HPDE6-E6E7 (cell line): Measurements from ENCODE around the gene LPIN1.
"Not testable (repeated sequence)": the region's sequence is repeated elsewhere in the genome, so short reads cannot be mapped to it uniquely, and the experiment has no call there.

Experiments
- DNase-seq: peaks from one replicate; pipeline ENCODE4 v3.0.0; 2011; ENCODE audit warnings: missing footprints; ENCODE audit errors: extremely low spot score

LPIN1 gene

GRCh38 chr2:11744631-11745394 lies 1.6 kb upstream of the LPIN1 start:
- no peak for DNase-seq

DNA sequence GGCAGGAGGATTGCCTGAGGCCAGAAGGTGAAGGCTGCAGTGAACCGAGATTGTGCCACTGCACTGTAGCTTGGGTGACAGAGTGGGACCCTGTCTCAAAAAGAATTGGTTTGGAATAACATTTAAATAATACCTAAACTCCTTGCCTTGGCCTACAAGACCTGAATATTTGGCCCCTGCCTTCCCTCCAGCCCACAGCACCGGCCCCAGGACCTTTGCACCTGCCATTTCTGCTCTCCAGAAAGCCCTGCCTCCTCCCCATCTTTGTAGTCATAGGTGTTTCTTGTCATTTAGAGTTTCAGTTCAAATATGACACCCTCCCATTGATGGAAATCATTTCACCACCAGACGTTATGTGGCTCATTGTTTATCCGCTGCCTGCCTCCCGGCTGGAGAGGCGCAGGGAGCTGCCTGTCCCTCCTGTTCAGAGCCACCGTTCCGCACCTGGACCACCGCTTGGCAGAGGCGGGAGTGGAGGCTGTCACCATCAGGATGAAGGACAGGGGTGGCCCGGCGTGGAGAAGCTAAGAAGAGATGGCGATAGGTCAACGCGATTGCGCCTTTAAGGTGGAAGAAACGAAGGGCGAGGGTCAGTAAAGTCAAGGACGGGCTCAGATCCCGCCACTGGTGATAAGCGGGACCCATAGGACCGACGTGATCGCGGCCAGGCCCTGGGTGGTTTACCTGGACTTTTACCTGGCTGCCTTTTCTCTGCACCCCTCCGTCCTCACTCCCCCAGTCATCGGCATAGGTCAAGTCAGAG lies 638 bp upstream of the LPIN1 start:
- no peak for DNase-seq

DNA sequence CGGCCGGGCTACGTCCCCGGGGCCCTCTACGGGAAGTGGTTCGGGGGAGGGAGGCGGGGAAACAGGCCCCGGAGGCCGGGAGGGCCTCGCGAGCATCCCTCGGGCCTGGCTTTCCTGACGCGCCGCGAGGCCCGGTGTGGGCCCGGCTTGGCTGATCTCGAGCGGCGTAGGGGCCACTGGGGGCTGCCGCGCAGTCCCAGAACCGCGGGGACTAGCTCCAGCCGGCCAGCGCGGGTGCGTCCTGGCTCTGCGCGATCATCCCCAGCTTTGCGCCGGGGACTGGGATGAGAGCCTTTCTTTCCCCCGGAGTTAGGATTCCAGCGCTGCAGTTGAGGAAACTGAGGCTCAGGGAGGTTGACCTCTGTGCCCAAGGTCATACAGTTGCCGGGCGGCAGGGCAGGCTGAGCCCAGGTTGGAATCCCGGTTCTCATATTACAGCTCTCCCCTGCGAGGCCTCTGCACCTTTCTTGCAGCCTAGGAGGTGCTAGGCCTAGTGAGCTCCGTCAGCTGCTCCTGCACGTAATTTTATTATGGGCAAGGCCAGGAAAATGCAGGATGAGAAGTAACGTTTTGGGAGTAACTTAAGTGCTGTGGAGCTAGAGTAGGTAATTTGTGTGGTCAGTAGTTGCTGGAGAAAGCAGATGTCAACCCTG lies 501 bp downstream of the LPIN1 start:
- no peak for DNase-seq

DNA sequence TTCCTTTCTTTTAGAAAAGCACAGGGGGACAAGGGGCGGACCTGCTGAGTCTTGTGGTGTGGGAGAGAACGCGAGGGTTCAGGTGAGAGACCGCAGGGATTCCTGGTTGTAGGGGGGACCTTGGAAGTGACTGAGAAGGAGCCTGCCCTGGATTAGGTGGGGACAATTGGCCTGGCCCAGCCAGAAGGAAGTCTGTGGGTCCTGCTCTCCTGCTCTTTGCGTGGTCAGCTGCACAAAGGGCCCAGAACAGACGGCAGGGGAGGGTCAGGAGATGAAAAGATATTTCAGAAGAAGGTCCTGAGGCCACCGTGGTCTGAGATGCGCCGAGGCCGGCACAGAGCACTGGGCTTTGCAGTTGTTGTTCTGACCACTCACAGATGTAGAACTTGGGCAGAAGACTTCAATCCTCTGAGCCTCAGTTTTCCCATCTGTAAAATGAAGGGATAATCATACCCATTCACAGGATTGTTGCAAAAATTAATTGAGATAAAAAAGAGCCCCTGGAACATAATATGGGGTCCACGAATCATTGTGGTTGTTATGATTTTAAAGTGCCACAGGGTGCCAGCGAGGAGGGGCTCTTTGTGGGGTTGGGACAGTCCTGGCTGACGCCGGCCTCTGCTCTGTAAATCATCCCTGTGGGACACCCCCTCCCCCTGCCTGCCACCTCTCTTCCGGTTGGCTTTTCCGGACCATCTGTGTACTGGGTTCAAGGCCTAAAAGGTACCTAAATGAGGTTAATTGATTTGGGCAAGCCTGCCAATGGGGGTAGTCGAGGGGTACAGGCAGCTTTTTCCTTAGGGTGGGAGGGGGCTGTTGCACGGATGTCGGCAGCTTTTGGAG lies 1.8 kb downstream of the LPIN1 start:
- DNase-seq = no peak

DNA sequence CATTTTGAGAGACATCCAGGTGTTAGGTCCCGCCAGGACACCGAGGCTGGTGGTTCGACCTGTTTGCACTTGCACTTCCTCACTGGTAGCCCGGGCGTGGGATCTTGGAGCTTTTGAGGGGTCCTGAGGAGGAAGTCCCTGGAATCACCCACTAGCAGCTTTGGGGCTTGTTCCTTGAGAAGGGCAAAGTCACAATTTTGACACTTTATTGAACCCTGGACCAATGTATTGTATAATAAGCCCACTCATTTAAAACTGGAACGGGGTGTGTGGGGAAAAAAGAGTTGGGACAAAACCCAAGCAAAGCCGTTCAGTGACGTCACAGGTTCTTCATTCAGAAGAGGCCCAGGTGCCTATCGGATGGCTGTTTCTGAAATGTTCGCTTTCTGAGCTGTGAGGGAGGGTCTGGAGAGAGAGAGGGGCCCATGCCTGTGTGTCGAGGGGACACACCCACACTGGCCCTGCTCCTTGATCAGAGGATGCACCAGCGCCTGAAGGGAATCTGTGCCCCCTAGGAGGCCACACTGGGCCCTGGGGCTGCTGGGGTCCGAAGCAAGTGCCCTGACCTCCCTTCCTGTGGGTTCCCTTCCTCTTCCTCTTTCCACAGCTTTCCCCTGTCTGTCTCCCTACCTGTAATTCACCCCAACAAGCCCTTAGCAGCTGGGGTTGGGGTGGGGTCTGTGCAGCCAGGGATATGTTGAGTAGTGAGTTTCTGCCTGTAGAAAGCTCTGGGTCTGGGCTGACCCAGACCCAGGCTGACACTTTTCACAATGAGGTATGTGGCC lies 2.6 kb downstream of the LPIN1 start:
- no peak for DNase-seq

DNA sequence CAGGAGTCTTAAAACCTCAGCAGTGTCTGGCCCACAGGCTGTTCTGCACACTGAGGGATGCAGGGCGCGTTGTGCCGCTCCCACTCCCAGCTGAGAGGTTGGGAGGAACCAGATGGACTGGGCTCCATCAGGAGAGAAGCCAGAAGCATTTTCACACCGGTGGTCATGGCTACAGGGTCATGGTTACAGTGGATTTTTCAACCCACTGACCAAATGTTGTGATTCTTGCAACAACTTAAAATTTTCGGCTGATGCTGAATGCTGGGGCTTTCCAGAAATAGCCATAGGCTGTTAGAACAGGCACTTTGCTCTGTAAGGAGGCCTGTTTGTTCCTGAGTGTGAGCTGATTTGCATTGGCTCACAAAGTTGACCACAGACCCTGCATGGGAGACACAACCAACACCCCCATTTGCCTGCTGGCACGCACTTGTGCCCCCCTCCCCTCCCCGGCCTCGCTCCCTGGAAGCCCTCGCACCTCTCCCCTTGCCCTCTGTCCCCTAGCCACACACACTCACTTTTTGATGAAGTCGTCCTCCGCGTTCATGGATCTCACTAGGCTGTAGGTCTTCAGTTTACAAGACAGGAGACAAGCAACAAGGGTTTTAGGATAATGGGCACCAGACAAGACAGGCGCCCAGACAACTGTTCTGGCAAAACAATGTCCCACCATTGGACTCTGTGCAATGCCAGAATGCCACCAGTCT lies 3.4 kb downstream of the LPIN1 start:
- no peak for DNase-seq

DNA sequence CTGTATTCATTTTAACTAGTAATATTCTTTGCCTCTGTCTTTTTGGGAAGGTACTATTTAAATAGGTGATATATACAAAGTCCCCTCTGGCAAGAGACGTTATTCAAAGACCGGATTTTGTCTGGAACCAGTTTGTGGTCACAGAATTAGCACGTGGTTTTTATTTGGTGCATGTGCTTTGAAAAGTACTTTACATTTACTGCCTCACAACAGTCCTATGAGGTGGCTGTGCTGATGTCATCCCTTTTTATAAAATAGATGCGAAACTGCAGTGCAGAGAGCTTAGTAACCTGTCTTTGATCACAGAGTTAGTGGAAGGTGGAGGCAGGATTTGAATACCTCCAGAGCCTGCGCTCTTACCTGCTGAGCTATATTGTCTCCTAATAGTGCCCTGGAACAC lies 4.0 kb downstream of the LPIN1 start:
- no peak for DNase-seq

- DNase-seq = no peak
Observed at GRCh38 chr2:11750917-11751316, 4.5 kb downstream of the LPIN1 start.

GRCh38 chr2:11752906-11753305 lies 6.5 kb downstream of the LPIN1 start:
- no peak for DNase-seq

- DNase-seq = no peak
Observed at GRCh38 chr2:11753452-11753885, 7.0 kb downstream of the LPIN1 start.

GRCh38 chr2:11753886-11754699 lies 7.7 kb downstream of the LPIN1 start:
- peak; percentile 63 for DNase-seq

DNA sequence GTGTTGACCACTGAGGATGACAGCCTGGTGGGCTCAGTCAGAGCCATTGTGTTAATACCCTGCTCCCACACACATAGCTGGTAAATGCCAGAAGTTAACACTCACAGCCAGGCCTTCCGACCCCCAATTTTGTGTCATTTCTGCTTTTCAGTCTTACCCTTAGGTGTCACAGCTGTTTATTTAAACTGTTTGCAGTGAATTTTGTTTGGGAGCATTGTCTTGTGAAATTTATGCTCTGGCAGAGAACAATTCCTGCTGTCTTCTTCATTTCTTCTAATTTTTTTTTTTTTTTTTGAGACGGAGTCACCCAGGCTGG lies 8.2 kb downstream of the LPIN1 start:
- DNase-seq = no peak

GRCh38 chr2:11757101-11757500 lies 10.7 kb downstream of the LPIN1 start:
- DNase-seq = no peak

DNA sequence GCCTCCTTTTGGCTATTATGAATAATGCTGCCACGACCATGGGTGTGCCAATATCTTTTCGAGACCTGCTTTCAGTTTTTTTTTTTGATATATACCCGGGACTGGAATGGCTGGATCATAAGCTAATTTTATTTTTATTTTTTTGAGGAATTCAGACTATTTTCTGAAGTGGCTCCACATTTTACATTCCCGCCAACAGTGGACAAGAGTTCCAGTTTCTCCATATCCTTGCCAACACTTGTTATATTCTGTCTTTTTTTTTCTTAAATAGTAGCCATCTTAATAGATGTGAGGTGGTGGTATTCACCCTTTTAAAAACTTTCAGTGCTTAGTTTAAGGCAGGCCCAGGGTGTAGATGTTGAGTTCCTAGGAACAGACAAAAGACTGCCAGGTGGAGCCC lies 11.8 kb downstream of the LPIN1 start:
- DNase-seq = no peak

GRCh38 chr2:11758647-11759046 lies 12.2 kb downstream of the LPIN1 start:
- no peak for DNase-seq

- DNase-seq = not testable (repeated sequence)
Observed at GRCh38 chr2:11759182-11759975, 12.9 kb downstream of the LPIN1 start.

DNA sequence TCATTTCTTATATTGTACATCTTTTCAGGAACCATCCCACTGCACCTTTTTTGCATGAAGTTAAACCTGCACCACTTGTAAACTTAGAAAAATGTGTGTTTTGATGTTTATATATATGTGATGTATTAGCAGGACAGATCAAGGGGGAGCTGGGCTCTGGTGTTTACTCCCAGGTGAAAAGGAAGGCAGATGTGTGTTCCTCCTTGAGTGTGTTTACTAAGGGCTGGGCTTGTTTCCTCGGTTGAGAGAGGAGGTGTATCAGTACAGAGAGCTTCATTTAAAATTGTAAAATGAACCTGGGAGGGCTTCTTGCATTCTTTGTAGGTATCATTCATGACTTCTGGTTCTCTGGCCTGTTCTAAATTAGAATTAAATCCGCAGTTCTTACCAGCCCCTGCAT lies 14.8 kb downstream of the LPIN1 start:
- no peak for DNase-seq

DNA sequence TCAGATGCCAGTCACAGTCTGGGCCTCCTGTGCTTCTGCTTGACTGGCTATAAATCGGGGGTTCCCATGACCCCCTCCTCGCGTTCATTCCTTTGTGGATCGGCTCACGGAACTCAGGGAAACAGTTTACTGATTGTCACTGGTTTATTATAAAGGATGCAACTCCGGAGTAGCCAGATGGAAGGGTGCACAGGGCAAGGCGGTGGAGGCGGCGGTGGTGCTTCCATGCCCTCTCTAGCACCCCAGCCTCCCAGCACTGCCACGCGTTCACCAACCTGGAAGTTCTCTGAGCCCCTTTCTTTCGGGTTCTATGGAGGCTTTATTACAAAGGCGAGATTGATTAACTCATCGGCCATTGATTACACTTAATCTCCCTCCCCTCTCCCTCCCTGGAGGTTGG lies 15.6 kb downstream of the LPIN1 start:
- no peak for DNase-seq
